HEK293 (cell line): ENCODE measurements around the gene IGFLR1.

Source experiments
- CTCF ChIA-PET: fragments of 350-600 bp; formaldehyde crosslinking; extraction: SDS; loops from one replicate; lab custom pipeline; 2021; ENCODE audit warnings: antibody characterized with exemption; lab: Yijun Ruan, JAX
- POLR2A ChIA-PET: fragments of 300-600 bp; formaldehyde crosslinking; extraction: SDS; loops from one replicate; lab custom pipeline; 2020; ENCODE audit warnings: antibody characterized with exemption, inconsistent platforms; lab: Yijun Ruan, JAX
- H3K27ac ChIP-seq: fragments of 200-500 bp; sonication (Bioruptor generic); 2 replicates; pipeline ENCODE4 v1.5.1; 2014; ENCODE audit warnings: low read depth, low read length, control low read depth, inconsistent platforms; ENCODE audit errors: extremely low read depth
- H3K36me3 ChIP-seq, 2 experiments: fragments of 200-500 bp in 1 of 2; sonication (Bioruptor generic) in 1 of 2; 1 replicate in 1 of 2; 2 replicates in 1 of 2; pipeline ENCODE4 v1.5.1; 2014 to 2017; ENCODE audit warnings: inconsistent platforms in 2 of 2, low read length in 2 of 2; ENCODE audit not compliant: control insufficient read depth in 2 of 2, insufficient read depth in 1 of 2
- H3K4me1 ChIP-seq: fragments of 200-500 bp; sonication (Bioruptor generic); 2 replicates; pipeline ENCODE4 v1.5.1; 2014; ENCODE audit warnings: mild to moderate bottlenecking, low read length, inconsistent platforms; ENCODE audit not compliant: control insufficient read depth, insufficient read depth
- H3K4me3 ChIP-seq: 2 replicates; pipeline ENCODE4 v1.5.1; 2011; ENCODE audit warnings: low read depth, mild to moderate bottlenecking, control low read depth, low read length, moderate library complexity
- H3K9me3 ChIP-seq: fragments of 200-500 bp; sonication (Bioruptor generic); 2 replicates; pipeline ENCODE4 v1.5.1; 2014; ENCODE audit warnings: low read depth, low read length, inconsistent platforms; ENCODE audit not compliant: control insufficient read depth, insufficient read depth
- BCL11B ChIP-seq: fragments of 450-650 bp; formaldehyde crosslinking; IDR thresholded peaks from 2 replicates; pipeline ENCODE4 v1.5.1; 2016; ENCODE audit warnings: low read depth, missing biosample characterization, missing genetic modification characterization
- GLIS2 ChIP-seq: fragments of 450-650 bp; formaldehyde crosslinking; IDR thresholded peaks from 2 replicates; pipeline ENCODE4 v1.5.1; 2016; ENCODE audit warnings: missing biosample characterization, missing genetic modification characterization
- KLF1 ChIP-seq: fragments of 450-650 bp; formaldehyde crosslinking; IDR thresholded peaks from 2 replicates; pipeline ENCODE4 v1.5.1; 2016; ENCODE audit warnings: missing biosample characterization, missing genetic modification characterization
- REST ChIP-seq: fragments of 450-650 bp; formaldehyde crosslinking; IDR thresholded peaks from 2 replicates; pipeline ENCODE4 v1.5.1; 2016; ENCODE audit warnings: missing biosample characterization, missing genetic modification characterization
- ZBTB10 ChIP-seq: fragments of 450-650 bp; formaldehyde crosslinking; IDR thresholded peaks from 2 replicates; pipeline ENCODE4 v1.5.1; 2016; ENCODE audit warnings: missing biosample characterization, missing genetic modification characterization
- ZBTB49 ChIP-seq: fragments of 450-650 bp; formaldehyde crosslinking; IDR thresholded peaks from 2 replicates; pipeline ENCODE4 v1.5.1; 2016; ENCODE audit warnings: missing biosample characterization, missing genetic modification characterization, low read depth
- ZIC2 ChIP-seq: fragments of 450-650 bp; formaldehyde crosslinking; IDR thresholded peaks from 2 replicates; pipeline ENCODE4 v1.5.1; 2016; ENCODE audit warnings: missing biosample characterization, missing genetic modification characterization
- ZNF140 ChIP-seq: fragments of 450-650 bp; formaldehyde crosslinking; IDR thresholded peaks from 2 replicates; pipeline ENCODE4 v1.5.1; 2016; ENCODE audit warnings: missing biosample characterization, missing genetic modification characterization
- ZNF16 ChIP-seq: fragments of 450-650 bp; formaldehyde crosslinking; IDR thresholded peaks from 2 replicates; pipeline ENCODE4 v1.5.1; 2016; ENCODE audit warnings: low read depth, missing biosample characterization, missing genetic modification characterization
- ZNF366 ChIP-seq: fragments of 450-650 bp; formaldehyde crosslinking; conservative IDR thresholded peaks from 2 replicates; pipeline ENCODE4 v1.5.1; 2016; ENCODE audit warnings: missing biosample characterization, missing genetic modification characterization
- ZNF433 ChIP-seq: fragments of 450-650 bp; formaldehyde crosslinking; IDR thresholded peaks from 2 replicates; pipeline ENCODE4 v1.5.1; 2016; ENCODE audit warnings: missing biosample characterization, missing genetic modification characterization, low read depth
- ZNF624 ChIP-seq: fragments of 450-650 bp; formaldehyde crosslinking; IDR thresholded peaks from 2 replicates; pipeline ENCODE4 v1.5.1; 2017; ENCODE audit warnings: missing biosample characterization, missing genetic modification characterization

IGFLR1 gene

GRCh38 chr19:35720648-35721047, 21.6 kb downstream of the IGFLR1 start:
- no peak for TF ChIP-seq ZIC2 (tag by site-specific recombination)
- no peak for TF ChIP-seq REST (tag by site-specific recombination)
- peak; percentile 58 for TF ChIP-seq GLIS2 (tag by site-specific recombination)
- no peaks in the 10 kb centered on the region for H3K9me3 ChIP-seq
- CTCF ChIA-PET = interaction anchor here (1.0 kb wide), 1 partner anchor 10 kb away, joined by 3 read pairs; no protein-coding TSS in a partner anchor
- peaks cover 20% of the 10 kb centered on the region for H3K4me1 ChIP-seq
- POLR2A ChIA-PET = interaction anchor here (1.3 to 13.6 kb wide), 4 partner anchors 17 to 163 kb away, joined by 3 to 204 read pairs (median 4); partner anchors contain the start of gene LIN37
- no peak overlapping the region for H3K4me3 ChIP-seq
- H3K27ac ChIP-seq = no peak overlapping the region
- peaks cover 62 to 63% of the 10 kb centered on the region in 2 experiments for H3K36me3 ChIP-seq

- CTCF ChIA-PET = interaction anchor here (0.7 kb wide), 1 partner anchor 164 kb away, joined by 4 read pairs; no protein-coding TSS in a partner anchor
- Histone ChIP-seq H3K36me3 (peaks cover 57 to 58% of the 10 kb centered on the region in 2 experiments), H3K27ac (no peak overlapping the region), H3K4me1 (peaks cover 23% of the 10 kb centered on the region), H3K4me3 (no peak overlapping the region), H3K9me3 (no peaks in the 10 kb centered on the region)
- no peak for TF ChIP-seq ZNF624
- TF ChIP-seq ZNF366 (tag by site-specific recombination) = peak; percentile 53
- no peak for TF ChIP-seq ZBTB49 (tag by site-specific recombination)
- TF ChIP-seq ZIC2 (tag by site-specific recombination) = no peak
- TF ChIP-seq ZNF140 = no peak
- no peak for TF ChIP-seq KLF1 (tag by site-specific recombination)
- TF ChIP-seq BCL11B (tag by site-specific recombination) = 0 out of 2 replicates have a peak, but pooled peaks have one; percentile 35
- TF ChIP-seq ZNF433 (tag by site-specific recombination) = no peak
- POLR2A ChIA-PET = interaction anchor here (0.6 to 13.6 kb wide), 5 partner anchors 17 to 77 kb away, joined by 3 to 204 read pairs (median 11); partner anchors contain the start of genes PSENEN and U2AF1L4
These were observed 22.1 kb downstream of the IGFLR1 start for GRCh38 chr19:35720163-35720524.

- Histone ChIP-seq H3K4me3 (no peak overlapping the region), H3K4me1 (peaks cover 23% of the 10 kb centered on the region), H3K27ac (peak overlapping the region; percentile 93), H3K36me3 (peaks cover 51 to 53% of the 10 kb centered on the region in 2 experiments), H3K9me3 (no peaks in the 10 kb centered on the region)
- peak; percentile 31; the same call in 1 of the 2 replicates for TF ChIP-seq GLIS2 (tag by site-specific recombination)
- 0 out of 2 replicates have a peak, but pooled peaks have one; percentile 2 for TF ChIP-seq ZBTB10 (tag by site-specific recombination)
- TF ChIP-seq ZNF16 = no peak
- CTCF ChIA-PET = interaction anchor here (0.5 to 1.3 kb wide), 7 partner anchors 8 to 213 kb away, joined by 3 to 12 read pairs (median 4); no protein-coding TSS in a partner anchor
- POLR2A ChIA-PET = interaction anchor here (0.6 to 13.6 kb wide), 10 partner anchors 8 to 76 kb away, joined by 3 to 204 read pairs (median 8); partner anchors contain the start of genes COX6B1, HSPB6, LIN37 and PSENEN
These were observed 22.7 kb downstream of the IGFLR1 start for GRCh38 chr19:35719402-35720162.
